GM18511 (cell line): ENCODE measurements around the gene HDAC7.

Source experiments
- ATAC-seq: cut with Tn5 transposase; IDR thresholded peaks from one replicate; pipeline ENCODE4 v1.9.1; 2021; ENCODE audit warnings: mild to moderate bottlenecking, moderate library complexity; ENCODE audit not compliant: unreplicated experiment

HDAC7 gene

GRCh38 chr12:47736877-47737676, 82.6 kb downstream of the HDAC7 start:
- ATAC-seq = no peak

DNA sequence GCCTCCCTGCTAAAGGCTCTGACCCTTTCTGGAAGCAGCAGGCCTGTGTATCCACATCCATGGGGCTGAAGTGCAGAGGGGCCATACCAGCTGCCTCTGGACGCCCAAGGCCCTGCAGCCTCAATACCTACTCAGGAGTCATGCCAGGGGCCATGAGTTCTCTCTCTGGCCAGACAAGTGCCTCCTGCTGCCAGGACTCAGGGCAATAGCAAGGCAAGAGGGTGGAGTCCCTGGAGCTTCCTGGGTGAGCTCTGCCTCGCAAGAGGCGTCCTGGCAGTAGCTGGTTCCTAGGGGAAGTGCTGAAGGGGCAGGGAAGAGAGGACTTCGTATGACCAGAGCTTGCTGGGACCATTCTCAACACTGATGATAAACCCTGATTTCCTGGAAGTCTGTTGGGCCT, 83.5 kb downstream of the HDAC7 start:
- ATAC-seq = no peak

- ATAC-seq = no peak
These were observed 84.1 kb downstream of the HDAC7 start for GRCh38 chr12:47735649-47736048.

- ATAC-seq = no peak
These were observed 84.8 kb downstream of the HDAC7 start for GRCh38 chr12:47734725-47735480.

DNA sequence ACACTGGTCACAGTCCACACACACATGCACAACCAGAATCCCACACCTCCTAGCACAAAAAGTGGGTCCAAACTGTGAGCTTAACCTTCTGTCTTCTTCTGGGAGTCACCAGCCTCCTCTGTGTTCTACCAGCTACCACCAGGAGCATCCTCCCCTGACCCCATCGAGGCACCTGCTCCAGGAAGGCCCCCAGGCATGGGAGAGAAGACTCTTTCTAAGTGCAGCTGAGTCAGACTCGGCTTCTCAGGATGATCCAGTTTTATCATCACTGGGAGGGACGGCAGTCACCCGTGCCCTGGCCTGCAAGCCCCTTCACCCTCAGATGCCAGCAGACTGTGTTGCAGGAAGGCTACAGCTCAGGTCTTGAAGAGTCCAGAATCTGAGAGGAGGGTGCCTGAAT, 86.6 kb downstream of the HDAC7 start:
- ATAC-seq = no peak
